NCI-H187 (cell line): ENCODE data around the gene CD300LF.

Source experiments
- DNase-seq, 2 experiments: peaks; one replicate each; lab custom pipeline; 2025; lab: John Stamatoyannopoulos, UW

Gene CD300LF

GRCh38 chr17:74712756-74713155 is at the start of gene CD300LF:
Gene CD300LF (minus strand): TSS chr17:74712923. CDS start chr17:74712866, 57 bp downstream.
- DNase-seq: no peak

- no peak for DNase-seq
These were observed 49.2 kb upstream of the CD300LF start for GRCh38 chr17:74761931-74762330.

- DNase-seq: no peak
These were observed 48.7 kb upstream of the CD300LF start for GRCh38 chr17:74761419-74761818.

- DNase-seq: no peak
These were observed 47.8 kb upstream of the CD300LF start for GRCh38 chr17:74760404-74761105.

- no peak for DNase-seq
These were observed 47.2 kb upstream of the CD300LF start for GRCh38 chr17:74759941-74760340.

GRCh38 chr17:74759243-74759801 is 46.6 kb upstream of the CD300LF start:
- no peak for DNase-seq

- DNase-seq: no peak
These were observed 46.1 kb upstream of the CD300LF start for GRCh38 chr17:74758848-74759168.

GRCh38 chr17:74757931-74758847 is 45.5 kb upstream of the CD300LF start:
- peak in 1 of 2 experiments; percentile 10 for DNase-seq

GRCh38 chr17:74757502-74757901 is 44.8 kb upstream of the CD300LF start:
- no peak for DNase-seq

GRCh38 chr17:74756891-74757290 is 44.2 kb upstream of the CD300LF start:
- no peak for DNase-seq

GRCh38 chr17:74755533-74755932 is 42.8 kb upstream of the CD300LF start:
- no peak for DNase-seq

- peak in 1 of 2 experiments; percentile 17 for DNase-seq
These were observed 42.1 kb upstream of the CD300LF start for GRCh38 chr17:74754832-74755231.

- no peak for DNase-seq
These were observed 40.2 kb upstream of the CD300LF start for GRCh38 chr17:74752822-74753401.

GRCh38 chr17:74752415-74752814 is 39.7 kb upstream of the CD300LF start:
- DNase-seq: no peak

GRCh38 chr17:74750327-74751069 is 37.8 kb upstream of the CD300LF start:
- DNase-seq: no peak

- no peak for DNase-seq
These were observed 37.3 kb upstream of the CD300LF start for GRCh38 chr17:74750039-74750326.

- DNase-seq: no peak
These were observed 36.7 kb upstream of the CD300LF start for GRCh38 chr17:74749279-74750038.

- DNase-seq: peak; percentile 88 to 92
These were observed 36.0 kb upstream of the CD300LF start, which contains the start of gene NHERF1 for GRCh38 chr17:74748529-74749278. Gene NHERF1 (plus strand): TSS chr17:74748628. CDS start chr17:74748847, 219 bp downstream.

GRCh38 chr17:74748279-74748528 is 35.5 kb upstream of the CD300LF start:
- no peak for DNase-seq

GRCh38 chr17:74746922-74747321 is 34.2 kb upstream of the CD300LF start:
- DNase-seq: no peak

GRCh38 chr17:74746376-74746775 is 33.7 kb upstream of the CD300LF start:
- DNase-seq: no peak
